ENCODE results near the gene PLEKHG4B. TPM values are rescaled to one million over a fixed set of nuclear protein-coding genes. Genes with fewer than 3 reads are reported as not detected.

Gene PLEKHG4B
- total RNA-seq, 2 experiments from 2014 or later: not detected

DNA sequence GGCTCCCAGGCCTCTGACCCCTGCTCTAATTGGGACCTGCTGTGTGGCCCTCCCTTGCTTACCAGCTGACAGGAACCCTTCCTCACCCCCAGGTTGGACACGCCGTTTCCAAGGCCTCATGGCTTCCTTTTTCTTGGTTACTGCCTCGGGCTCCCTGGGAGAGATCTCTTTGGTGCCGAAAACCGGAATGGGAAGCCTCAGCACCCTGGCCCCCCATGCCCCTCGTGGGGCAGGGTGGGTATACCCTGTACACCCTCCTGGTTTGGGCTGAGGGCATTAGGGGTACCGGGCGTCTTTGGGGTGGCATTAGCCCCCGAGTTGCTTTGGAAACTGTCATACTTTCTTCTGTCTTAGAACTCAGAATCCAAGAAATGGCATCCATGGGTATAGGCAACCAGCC lies 89.2 kb downstream of the PLEKHG4B start:
- ChIA-PET CTCF (no interaction called here), POLR2A (no interaction called here)
- H3K9me3 Mint-ChIP-seq: no peaks in the 10 kb centered on the region
- intact Hi-C loops (cut with micrococcal nuclease): no loop called here
- TF ChIP-seq, protein P1, sequence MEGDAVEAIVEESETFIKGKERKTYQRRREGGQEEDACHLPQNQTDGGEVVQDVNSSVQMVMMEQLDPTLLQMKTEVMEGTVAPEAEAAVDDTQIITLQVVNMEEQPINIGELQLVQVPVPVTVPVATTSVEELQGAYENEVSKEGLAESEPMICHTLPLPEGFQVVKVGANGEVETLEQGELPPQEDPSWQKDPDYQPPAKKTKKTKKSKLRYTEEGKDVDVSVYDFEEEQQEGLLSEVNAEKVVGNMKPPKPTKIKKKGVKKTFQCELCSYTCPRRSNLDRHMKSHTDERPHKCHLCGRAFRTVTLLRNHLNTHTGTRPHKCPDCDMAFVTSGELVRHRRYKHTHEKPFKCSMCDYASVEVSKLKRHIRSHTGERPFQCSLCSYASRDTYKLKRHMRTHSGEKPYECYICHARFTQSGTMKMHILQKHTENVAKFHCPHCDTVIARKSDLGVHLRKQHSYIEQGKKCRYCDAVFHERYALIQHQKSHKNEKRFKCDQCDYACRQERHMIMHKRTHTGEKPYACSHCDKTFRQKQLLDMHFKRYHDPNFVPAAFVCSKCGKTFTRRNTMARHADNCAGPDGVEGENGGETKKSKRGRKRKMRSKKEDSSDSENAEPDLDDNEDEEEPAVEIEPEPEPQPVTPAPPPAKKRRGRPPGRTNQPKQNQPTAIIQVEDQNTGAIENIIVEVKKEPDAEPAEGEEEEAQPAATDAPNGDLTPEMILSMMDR (IDR thresholded peaks at IDR 0.05): no peak
- H3K4me3 Mint-ChIP-seq: no peak overlapping the region
- no peak for ATAC-seq
- no peak for DNase-seq
- H3K27ac Mint-ChIP-seq: no peak overlapping the region
- no peaks in the 10 kb centered on the region for H3K27me3 Mint-ChIP-seq
- H3K4me1 Mint-ChIP-seq (ENCODE audit: low read depth): no peaks in the 10 kb centered on the region
- H3K36me3 Mint-ChIP-seq (ENCODE audit: low read depth): no peaks in the 10 kb centered on the region

DNA sequence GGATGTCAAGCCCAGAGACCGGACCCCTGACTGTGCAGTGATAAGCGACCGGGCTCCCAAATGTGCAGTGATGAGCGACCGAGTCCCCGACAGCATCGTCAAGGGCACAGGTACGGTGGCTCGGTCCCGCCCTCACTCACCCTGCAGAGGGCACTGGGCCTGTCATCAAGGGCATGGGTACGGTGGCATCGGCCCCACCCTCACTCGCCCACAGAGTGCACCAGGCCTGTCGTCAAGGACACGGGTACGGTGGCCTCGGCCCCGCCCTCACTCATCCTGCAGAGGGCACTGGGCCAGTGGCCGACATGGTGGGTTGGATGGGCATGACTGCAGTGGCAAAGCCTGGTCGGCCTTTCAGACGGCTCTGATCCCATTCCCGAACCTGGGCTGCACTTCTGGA lies 89.6 kb downstream of the PLEKHG4B start:
- POLR2A ChIA-PET: no interaction called here
- no peak for DNase-seq
- ATAC-seq: no peak
- no peak overlapping the region for H3K4me3 Mint-ChIP-seq
- intact Hi-C loops (cut with micrococcal nuclease): no loop called here
- no peaks in the 10 kb centered on the region for H3K36me3 Mint-ChIP-seq (ENCODE audit: low read depth)
- no peaks in the 10 kb centered on the region for H3K4me1 Mint-ChIP-seq (ENCODE audit: low read depth)
- TF ChIP-seq, protein P1 (IDR thresholded peaks at IDR 0.05): no peak
- no peaks in the 10 kb centered on the region for H3K9me3 Mint-ChIP-seq
- CTCF ChIA-PET: no interaction called here
- no peak overlapping the region for H3K27ac Mint-ChIP-seq
- no peaks in the 10 kb centered on the region for H3K27me3 Mint-ChIP-seq

DNA sequence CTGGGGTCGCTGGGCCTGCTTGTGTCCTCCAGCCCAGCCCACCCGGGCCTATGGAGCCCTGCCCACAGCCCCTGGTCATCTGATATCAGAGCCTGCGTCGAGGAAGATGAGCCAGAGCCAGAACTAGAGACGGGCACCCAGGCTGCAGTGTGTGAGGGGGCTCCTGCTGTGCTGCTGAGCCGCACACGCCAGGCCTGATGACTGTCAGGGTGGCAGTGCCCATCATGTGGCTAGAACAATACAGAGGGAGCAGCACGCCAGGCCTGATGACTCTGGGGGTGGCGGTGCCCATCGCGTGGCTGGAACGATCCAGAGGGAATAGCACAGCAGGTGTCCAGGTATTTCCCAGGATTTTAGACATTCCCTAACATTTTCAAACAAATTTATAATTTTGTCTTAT lies 90.2 kb downstream of the PLEKHG4B start:
- H3K27me3 Mint-ChIP-seq: no peaks in the 10 kb centered on the region
- TF ChIP-seq, protein P1 (IDR thresholded peaks at IDR 0.05): no peak
- CTCF ChIA-PET: no interaction called here

DNA sequence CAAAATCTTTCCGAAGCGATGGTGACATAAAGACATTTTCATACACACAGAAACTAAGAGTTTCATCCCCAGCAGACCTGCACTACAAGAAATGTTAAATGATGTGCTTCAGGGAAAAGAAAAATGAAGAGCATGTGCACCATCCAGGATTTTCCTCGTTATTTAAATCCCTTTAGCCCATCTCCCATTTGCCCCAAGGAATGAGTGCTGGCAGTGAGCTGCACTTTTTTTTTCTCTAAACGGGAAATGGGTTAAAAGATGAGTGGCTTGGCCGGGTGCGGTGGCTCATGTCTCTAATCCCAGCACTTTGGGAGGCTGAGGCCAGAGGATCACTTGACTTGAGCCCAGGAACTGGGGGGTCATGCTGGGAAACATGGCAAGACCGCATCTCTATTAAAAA lies 92.5 kb downstream of the PLEKHG4B start:
- POLR2A ChIA-PET: no interaction called here
- Mint-ChIP-seq H3K27ac (no peak overlapping the region), H3K9me3 (no peaks in the 10 kb centered on the region), H3K27me3 (no peaks in the 10 kb centered on the region), H3K4me1 (ENCODE audit: low read depth) (peaks cover 8% of the 10 kb centered on the region), H3K36me3 (ENCODE audit: low read depth) (no peaks in the 10 kb centered on the region), H3K4me3 (no peak overlapping the region)
- intact Hi-C loops (cut with micrococcal nuclease): no loop called here
- CTCF ChIA-PET: no interaction called here
- DNase-seq: no peak
- no peak for ATAC-seq
- TF ChIP-seq, protein P1 (IDR thresholded peaks at IDR 0.05): no peak

More for the DNA sequence above, 90.2 kb downstream of the PLEKHG4B start:
- Mint-ChIP-seq H3K27ac (no peak overlapping the region), H3K4me3 (no peak overlapping the region), H3K36me3 (ENCODE audit: low read depth) (no peaks in the 10 kb centered on the region), H3K9me3 (no peaks in the 10 kb centered on the region), H3K4me1 (ENCODE audit: low read depth) (no peaks in the 10 kb centered on the region)
- no peak for DNase-seq
- intact Hi-C loops (cut with micrococcal nuclease): no loop called here
- POLR2A ChIA-PET: no interaction called here
- no peak for ATAC-seq

DNA sequence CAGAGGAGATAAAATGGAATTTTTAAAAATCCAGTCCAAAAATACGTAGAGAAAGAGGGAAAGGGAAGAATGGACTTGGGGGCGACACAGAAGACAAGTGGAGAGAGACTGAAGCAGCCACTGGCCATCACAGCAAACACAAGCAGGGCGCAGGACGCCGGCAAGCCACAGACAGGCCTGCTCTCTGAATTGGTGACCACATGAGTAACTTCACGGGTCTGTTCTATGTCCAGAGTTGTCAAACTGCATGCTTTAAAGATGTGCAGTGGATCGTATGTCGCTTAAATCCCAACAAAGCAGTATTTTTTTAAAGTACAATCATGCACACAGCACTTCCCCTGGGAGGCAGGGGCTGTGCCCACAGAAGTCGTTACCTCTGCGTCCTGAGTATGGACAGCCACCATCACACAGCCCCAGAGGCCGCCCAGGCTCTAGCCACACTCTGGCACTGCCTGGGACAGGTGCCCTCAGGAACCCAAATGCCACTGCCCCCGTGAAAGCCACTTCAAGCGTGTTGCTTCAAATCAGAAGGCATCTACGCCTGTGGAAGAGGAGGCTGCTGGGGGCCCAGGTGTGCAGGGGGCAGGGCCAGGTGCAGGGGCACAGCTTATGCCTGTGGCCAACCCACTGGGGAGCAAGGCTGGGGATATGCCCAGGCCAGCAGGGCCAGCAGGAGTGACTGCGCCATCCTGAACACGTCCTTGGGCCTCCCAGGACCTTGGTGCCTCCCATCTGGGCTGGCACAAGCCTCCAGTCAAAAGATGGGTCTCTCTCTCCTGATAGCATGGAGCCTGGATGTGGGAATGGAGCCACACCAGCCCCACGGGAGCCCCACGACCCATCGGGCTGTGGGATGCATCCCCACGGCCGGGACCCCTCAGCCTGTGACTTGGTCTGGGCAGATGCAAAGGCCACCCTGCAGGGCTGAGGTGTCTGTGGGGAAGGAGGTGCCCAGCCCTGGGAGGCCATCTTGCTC lies 93.4 kb downstream of the PLEKHG4B start:
- TF ChIP-seq, protein P1 (IDR thresholded peaks at IDR 0.05): no peak
- no peak overlapping the region for H3K4me3 Mint-ChIP-seq
- no peaks in the 10 kb centered on the region for H3K36me3 Mint-ChIP-seq (ENCODE audit: low read depth)
- intact Hi-C loops (cut with micrococcal nuclease): no loop called here
- ChIA-PET POLR2A (no interaction called here), CTCF (no interaction called here)
- H3K9me3 Mint-ChIP-seq: no peaks in the 10 kb centered on the region
- DNase-seq (no peak), ATAC-seq (no peak)
- H3K27me3 Mint-ChIP-seq: no peaks in the 10 kb centered on the region
- H3K27ac Mint-ChIP-seq: no peak overlapping the region
- peaks cover 11% of the 10 kb centered on the region for H3K4me1 Mint-ChIP-seq (ENCODE audit: low read depth)

Data from activated CD8-positive, alpha-beta T cell treated with anti-CD3 and anti-CD28 coated beads for 36 hours (primary cell).